WTC11 (cell line): ENCODE measurements around the gene CD1D. TPM values are rescaled to one million over a fixed set of nuclear protein-coding genes. Genes with fewer than 3 reads are reported as not detected.

Experiments used
- ATAC-seq: fragments of 200-7000 bp; cut with Tn5 transposase; 2 replicates; pipeline ENCODE4 v1.10.0; 2021; ENCODE audit warnings: mild to moderate bottlenecking, moderate library complexity
- CTCF ChIA-PET: fragments of 300-600 bp; sonication (Branson Sonifier 250); formaldehyde crosslinking; loops from one replicate; lab custom pipeline; 2021; ENCODE audit warnings: antibody characterized with exemption; lab: Charles Lee
- POLR2A ChIA-PET: fragments of 350-600 bp; sonication (Branson Sonifier 250); formaldehyde crosslinking; loops from one replicate; lab custom pipeline; 2021; ENCODE audit warnings: antibody characterized with exemption; lab: Charles Lee
- DNase-seq: peaks from one replicate; pipeline ENCODE4 v3.0.0; 2021; ENCODE audit warnings: low spot score
- H3K27ac Mint-ChIP-seq: 2 replicates; pipeline ENCODE4 v1.8.0; 2021; ENCODE audit warnings: mixed read lengths
- H3K27me3 Mint-ChIP-seq: 2 replicates; pipeline ENCODE4 v1.8.0; 2021; ENCODE audit warnings: low read depth, mild to moderate bottlenecking, moderate library complexity, mixed read lengths
- H3K36me3 Mint-ChIP-seq: 2 replicates; pipeline ENCODE4 v1.8.0; 2021; ENCODE audit warnings: mixed read lengths
- H3K4me1 Mint-ChIP-seq: 2 replicates; pipeline ENCODE4 v1.8.0; 2022; ENCODE audit warnings: mixed read lengths
- H3K4me3 Mint-ChIP-seq: 2 replicates; pipeline ENCODE4 v1.8.0; 2021; ENCODE audit warnings: mild to moderate bottlenecking, moderate library complexity, mixed read lengths
- H3K9me3 Mint-ChIP-seq: 2 replicates; pipeline ENCODE4 v1.8.0; 2021; ENCODE audit warnings: mixed read lengths
- ATF1 ChIP-seq: sonication (generic); formaldehyde crosslinking; IDR thresholded peaks from 2 replicates; pipeline ENCODE4 v1.8.1; 2023; ENCODE audit warnings: mild to moderate bottlenecking, moderate library complexity, missing genetic modification reagents
- CREB1 ChIP-seq: sonication (generic); formaldehyde crosslinking; IDR thresholded peaks from 2 replicates; pipeline ENCODE4 v1.8.0; 2023; ENCODE audit warnings: mild to moderate bottlenecking, missing genetic modification reagents
- ELF4 ChIP-seq: sonication (generic); formaldehyde crosslinking; IDR thresholded peaks from 2 replicates; pipeline ENCODE4 v1.8.1; 2022; ENCODE audit warnings: low read depth, mild to moderate bottlenecking, moderate library complexity, missing genetic modification reagents
- GTF2I ChIP-seq: fragments of 250-450 bp; sonication (Bioruptor Pico); conservative IDR thresholded peaks from 2 replicates; pipeline ENCODE4 v1.4.0; 2021; ENCODE audit warnings: mild to moderate bottlenecking
- JAZF1 ChIP-seq: fragments of 250-450 bp; sonication (Bioruptor Pico); IDR thresholded peaks from 2 replicates; pipeline ENCODE4 v1.9.0; 2021; ENCODE audit warnings: moderate library complexity, mild to moderate bottlenecking, inconsistent platforms
- NR1H2 ChIP-seq: sonication (generic); formaldehyde crosslinking; IDR thresholded peaks from 2 replicates; pipeline ENCODE4 v1.9.0; 2021; ENCODE audit warnings: mild to moderate bottlenecking, moderate library complexity, missing genetic modification reagents
- PRRX2 ChIP-seq: fragments of 250-450 bp; sonication (Bioruptor Pico); IDR thresholded peaks from 2 replicates; pipeline ENCODE4 v1.8.0; 2021; ENCODE audit warnings: mild to moderate bottlenecking
- SMAD3 ChIP-seq: sonication (generic); formaldehyde crosslinking; IDR thresholded peaks from 2 replicates; pipeline ENCODE4 v1.8.0; 2022; ENCODE audit warnings: missing genetic modification reagents, mild to moderate bottlenecking, borderline replicate concordance
- TCF7 ChIP-seq: sonication (generic); formaldehyde crosslinking; IDR thresholded peaks from 2 replicates; pipeline ENCODE4 v1.8.0; 2022; ENCODE audit warnings: mild to moderate bottlenecking, low read depth, missing genetic modification reagents, moderate library complexity
- TEAD4 ChIP-seq: sonication (generic); formaldehyde crosslinking; IDR thresholded peaks from 2 replicates; pipeline ENCODE4 v1.8.0; 2022; ENCODE audit warnings: mild to moderate bottlenecking, missing genetic modification reagents
- ZNF121 ChIP-seq: sonication (generic); formaldehyde crosslinking; IDR thresholded peaks from 2 replicates; pipeline ENCODE4 v1.8.0; 2023; ENCODE audit warnings: missing genetic modification reagents
- total RNA-seq: library from RNA; stranded (reverse); gene quantifications from 3 replicates; pipeline ENCODE4 v1.2.3, GENCODE V29; 2021
- TF ChIP-seq, protein P1 (sequence below): fragments of 250-450 bp; sonication (Bioruptor Pico); IDR thresholded peaks from 2 replicates; pipeline ENCODE4 v1.9.0; 2021; ENCODE audit warnings: mild to moderate bottlenecking
- TF ChIP-seq, protein P2 (sequence below): fragments of 250-450 bp; sonication (Bioruptor Pico); conservative IDR thresholded peaks from 2 replicates; pipeline ENCODE4 v1.9.0; 2021; ENCODE audit warnings: mild to moderate bottlenecking
- TF ChIP-seq, protein P3 (sequence below): sonication (generic); formaldehyde crosslinking; IDR thresholded peaks from 2 replicates; pipeline ENCODE4 v1.8.0; 2023; ENCODE audit warnings: missing genetic modification reagents, mild to moderate bottlenecking, borderline replicate concordance
- TF ChIP-seq, protein P4 (sequence below): sonication (generic); formaldehyde crosslinking; IDR thresholded peaks from 2 replicates; pipeline ENCODE4 v1.8.1; 2022; ENCODE audit warnings: low read depth, mild to moderate bottlenecking, moderate library complexity, missing genetic modification reagents, borderline replicate concordance
- TF ChIP-seq, protein P5 (sequence below): sonication (generic); formaldehyde crosslinking; IDR thresholded peaks from 2 replicates; pipeline ENCODE4 v1.8.0; 2023; ENCODE audit warnings: mild to moderate bottlenecking, missing genetic modification reagents

Gene CD1D
- total RNA-seq, 1 experiment from 2014 or later = 4.7 TPM

DNA sequence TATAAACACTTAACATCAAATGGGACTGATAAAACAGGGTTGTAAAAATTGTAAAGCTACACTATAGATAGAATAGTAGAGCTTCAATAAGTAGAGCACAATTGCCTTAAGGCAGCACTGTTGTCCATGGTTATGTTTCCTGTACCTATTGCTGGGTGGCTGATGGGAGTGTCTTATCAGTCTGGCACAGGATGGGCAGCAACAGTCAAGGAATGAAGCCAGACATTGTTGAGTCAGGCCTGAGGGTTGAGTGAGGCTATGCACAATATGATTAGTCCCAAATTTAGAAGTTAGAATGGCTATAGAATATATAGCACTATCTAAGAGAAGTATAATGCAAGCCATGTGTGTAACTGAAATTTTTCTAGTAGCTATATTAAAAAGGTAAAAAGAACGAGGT, 25.0 kb upstream of the CD1D start:
- H3K4me1 Mint-ChIP-seq = peaks cover 12% of the 10 kb centered on the region
- H3K27me3 Mint-ChIP-seq = peaks cover 27% of the 10 kb centered on the region
- TF ChIP-seq TEAD4 (CRISPR knock-in tag) (no peak), ELF4 (CRISPR knock-in tag) (no peak), JAZF1 (CRISPR knock-in tag) (no peak), ZNF121 (no peak), GTF2I (CRISPR knock-in tag) (no peak), CREB1 (CRISPR knock-in tag) (no peak), ATF1 (CRISPR knock-in tag) (no peak), NR1H2 (CRISPR knock-in tag) (no peak), SMAD3 (CRISPR knock-in tag) (no peak), TCF7 (CRISPR knock-in tag) (no peak), PRRX2 (CRISPR knock-in tag) (no peak)
- TF ChIP-seq, protein P1, sequence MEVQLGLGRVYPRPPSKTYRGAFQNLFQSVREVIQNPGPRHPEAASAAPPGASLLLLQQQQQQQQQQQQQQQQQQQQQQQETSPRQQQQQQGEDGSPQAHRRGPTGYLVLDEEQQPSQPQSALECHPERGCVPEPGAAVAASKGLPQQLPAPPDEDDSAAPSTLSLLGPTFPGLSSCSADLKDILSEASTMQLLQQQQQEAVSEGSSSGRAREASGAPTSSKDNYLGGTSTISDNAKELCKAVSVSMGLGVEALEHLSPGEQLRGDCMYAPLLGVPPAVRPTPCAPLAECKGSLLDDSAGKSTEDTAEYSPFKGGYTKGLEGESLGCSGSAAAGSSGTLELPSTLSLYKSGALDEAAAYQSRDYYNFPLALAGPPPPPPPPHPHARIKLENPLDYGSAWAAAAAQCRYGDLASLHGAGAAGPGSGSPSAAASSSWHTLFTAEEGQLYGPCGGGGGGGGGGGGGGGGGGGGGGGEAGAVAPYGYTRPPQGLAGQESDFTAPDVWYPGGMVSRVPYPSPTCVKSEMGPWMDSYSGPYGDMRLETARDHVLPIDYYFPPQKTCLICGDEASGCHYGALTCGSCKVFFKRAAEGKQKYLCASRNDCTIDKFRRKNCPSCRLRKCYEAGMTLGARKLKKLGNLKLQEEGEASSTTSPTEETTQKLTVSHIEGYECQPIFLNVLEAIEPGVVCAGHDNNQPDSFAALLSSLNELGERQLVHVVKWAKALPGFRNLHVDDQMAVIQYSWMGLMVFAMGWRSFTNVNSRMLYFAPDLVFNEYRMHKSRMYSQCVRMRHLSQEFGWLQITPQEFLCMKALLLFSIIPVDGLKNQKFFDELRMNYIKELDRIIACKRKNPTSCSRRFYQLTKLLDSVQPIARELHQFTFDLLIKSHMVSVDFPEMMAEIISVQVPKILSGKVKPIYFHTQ = no peak
- TF ChIP-seq, protein P2, sequence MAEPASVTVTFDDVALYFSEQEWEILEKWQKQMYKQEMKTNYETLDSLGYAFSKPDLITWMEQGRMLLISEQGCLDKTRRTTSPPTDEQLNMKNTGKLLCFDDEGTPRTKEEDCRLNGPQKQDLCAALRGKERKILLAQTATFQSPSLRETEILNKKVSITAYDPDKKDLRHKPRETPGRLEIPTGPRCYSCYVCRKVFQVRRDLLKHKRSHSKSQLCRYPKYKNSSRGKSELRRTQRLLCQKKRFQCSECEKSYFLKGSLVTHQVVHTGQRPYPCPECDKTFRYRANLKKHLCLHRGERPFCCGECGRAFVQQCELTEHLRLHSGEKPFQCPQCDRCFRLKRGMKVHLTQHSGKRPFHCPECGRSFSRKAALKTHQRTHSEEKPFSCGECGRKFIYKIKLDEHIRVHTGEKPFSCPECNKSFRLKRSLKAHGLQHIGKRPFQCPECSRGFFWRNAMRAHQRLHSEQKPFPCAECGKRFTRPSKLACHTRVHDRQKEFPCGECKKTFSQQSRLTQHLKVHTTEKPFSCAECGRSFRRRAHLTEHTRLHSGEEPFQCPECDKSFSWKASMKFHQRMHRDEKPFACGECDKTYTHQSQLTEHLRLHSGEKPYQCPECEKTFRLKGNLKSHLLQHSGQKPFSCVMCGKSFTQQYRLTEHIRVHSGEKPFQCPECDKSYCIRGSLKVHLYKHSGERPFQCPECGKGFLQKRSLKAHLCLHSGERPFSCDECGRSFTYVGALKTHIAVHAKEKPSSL (CRISPR knock-in tag) = no peak
- TF ChIP-seq, protein P3, sequence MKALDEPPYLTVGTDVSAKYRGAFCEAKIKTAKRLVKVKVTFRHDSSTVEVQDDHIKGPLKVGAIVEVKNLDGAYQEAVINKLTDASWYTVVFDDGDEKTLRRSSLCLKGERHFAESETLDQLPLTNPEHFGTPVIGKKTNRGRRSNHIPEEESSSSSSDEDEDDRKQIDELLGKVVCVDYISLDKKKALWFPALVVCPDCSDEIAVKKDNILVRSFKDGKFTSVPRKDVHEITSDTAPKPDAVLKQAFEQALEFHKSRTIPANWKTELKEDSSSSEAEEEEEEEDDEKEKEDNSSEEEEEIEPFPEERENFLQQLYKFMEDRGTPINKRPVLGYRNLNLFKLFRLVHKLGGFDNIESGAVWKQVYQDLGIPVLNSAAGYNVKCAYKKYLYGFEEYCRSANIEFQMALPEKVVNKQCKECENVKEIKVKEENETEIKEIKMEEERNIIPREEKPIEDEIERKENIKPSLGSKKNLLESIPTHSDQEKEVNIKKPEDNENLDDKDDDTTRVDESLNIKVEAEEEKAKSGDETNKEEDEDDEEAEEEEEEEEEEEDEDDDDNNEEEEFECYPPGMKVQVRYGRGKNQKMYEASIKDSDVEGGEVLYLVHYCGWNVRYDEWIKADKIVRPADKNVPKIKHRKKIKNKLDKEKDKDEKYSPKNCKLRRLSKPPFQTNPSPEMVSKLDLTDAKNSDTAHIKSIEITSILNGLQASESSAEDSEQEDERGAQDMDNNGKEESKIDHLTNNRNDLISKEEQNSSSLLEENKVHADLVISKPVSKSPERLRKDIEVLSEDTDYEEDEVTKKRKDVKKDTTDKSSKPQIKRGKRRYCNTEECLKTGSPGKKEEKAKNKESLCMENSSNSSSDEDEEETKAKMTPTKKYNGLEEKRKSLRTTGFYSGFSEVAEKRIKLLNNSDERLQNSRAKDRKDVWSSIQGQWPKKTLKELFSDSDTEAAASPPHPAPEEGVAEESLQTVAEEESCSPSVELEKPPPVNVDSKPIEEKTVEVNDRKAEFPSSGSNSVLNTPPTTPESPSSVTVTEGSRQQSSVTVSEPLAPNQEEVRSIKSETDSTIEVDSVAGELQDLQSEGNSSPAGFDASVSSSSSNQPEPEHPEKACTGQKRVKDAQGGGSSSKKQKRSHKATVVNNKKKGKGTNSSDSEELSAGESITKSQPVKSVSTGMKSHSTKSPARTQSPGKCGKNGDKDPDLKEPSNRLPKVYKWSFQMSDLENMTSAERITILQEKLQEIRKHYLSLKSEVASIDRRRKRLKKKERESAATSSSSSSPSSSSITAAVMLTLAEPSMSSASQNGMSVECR (CRISPR knock-in tag) = no peak
- TF ChIP-seq, protein P4, sequence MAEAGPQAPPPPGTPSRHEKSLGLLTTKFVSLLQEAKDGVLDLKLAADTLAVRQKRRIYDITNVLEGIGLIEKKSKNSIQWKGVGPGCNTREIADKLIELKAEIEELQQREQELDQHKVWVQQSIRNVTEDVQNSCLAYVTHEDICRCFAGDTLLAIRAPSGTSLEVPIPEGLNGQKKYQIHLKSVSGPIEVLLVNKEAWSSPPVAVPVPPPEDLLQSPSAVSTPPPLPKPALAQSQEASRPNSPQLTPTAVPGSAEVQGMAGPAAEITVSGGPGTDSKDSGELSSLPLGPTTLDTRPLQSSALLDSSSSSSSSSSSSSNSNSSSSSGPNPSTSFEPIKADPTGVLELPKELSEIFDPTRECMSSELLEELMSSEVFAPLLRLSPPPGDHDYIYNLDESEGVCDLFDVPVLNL (CRISPR knock-in tag) = no peak
- TF ChIP-seq, protein P5, sequence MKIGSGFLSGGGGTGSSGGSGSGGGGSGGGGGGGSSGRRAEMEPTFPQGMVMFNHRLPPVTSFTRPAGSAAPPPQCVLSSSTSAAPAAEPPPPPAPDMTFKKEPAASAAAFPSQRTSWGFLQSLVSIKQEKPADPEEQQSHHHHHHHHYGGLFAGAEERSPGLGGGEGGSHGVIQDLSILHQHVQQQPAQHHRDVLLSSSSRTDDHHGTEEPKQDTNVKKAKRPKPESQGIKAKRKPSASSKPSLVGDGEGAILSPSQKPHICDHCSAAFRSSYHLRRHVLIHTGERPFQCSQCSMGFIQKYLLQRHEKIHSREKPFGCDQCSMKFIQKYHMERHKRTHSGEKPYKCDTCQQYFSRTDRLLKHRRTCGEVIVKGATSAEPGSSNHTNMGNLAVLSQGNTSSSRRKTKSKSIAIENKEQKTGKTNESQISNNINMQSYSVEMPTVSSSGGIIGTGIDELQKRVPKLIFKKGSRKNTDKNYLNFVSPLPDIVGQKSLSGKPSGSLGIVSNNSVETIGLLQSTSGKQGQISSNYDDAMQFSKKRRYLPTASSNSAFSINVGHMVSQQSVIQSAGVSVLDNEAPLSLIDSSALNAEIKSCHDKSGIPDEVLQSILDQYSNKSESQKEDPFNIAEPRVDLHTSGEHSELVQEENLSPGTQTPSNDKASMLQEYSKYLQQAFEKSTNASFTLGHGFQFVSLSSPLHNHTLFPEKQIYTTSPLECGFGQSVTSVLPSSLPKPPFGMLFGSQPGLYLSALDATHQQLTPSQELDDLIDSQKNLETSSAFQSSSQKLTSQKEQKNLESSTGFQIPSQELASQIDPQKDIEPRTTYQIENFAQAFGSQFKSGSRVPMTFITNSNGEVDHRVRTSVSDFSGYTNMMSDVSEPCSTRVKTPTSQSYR = no peak
- no peaks in the 10 kb centered on the region for H3K9me3 Mint-ChIP-seq
- no peaks in the 10 kb centered on the region for H3K36me3 Mint-ChIP-seq
- DNase-seq (no peak), ATAC-seq (no peak)
- POLR2A ChIA-PET = no interaction called here
- H3K27ac Mint-ChIP-seq = no peak overlapping the region
- CTCF ChIA-PET = interaction anchor here (1.7 kb wide), 1 partner anchor 31 kb away, joined by 5 read pairs; no protein-coding TSS in a partner anchor
- H3K4me3 Mint-ChIP-seq = no peak overlapping the region
